A549 (cell line): ENCODE results near the gene NECTIN1. TPM values are rescaled to one million over a fixed set of nuclear protein-coding genes. Genes with fewer than 3 reads are reported as not detected.

Source experiments
- ATAC-seq, 2 experiments: fragments of 200-7000 bp in 1 of 2; fragments of >200 bp in 1 of 2; cut with Nextera tagmentation in 1 of 2; cut with Tn5 transposase in 1 of 2; 3 replicates each; pipeline versions ENCODE4 v1.8.0 to v1.9.1; 2018 to 2020; ENCODE audit warnings: mild to moderate bottlenecking in 1 of 2, moderate library complexity in 1 of 2
- CTCF ChIA-PET: fragments of 300-600 bp; sonication (Branson Sonifier 250); formaldehyde crosslinking; extraction: SDS; loops from one replicate; lab custom pipeline; 2021; ENCODE audit warnings: antibody characterized with exemption, inconsistent platforms; lab: Yijun Ruan, JAX
- POLR2A ChIA-PET: fragments of 350-600 bp; formaldehyde crosslinking; extraction: SDS; loops from one replicate; lab custom pipeline; 2021; ENCODE audit warnings: antibody characterized with exemption, inconsistent platforms; lab: Yijun Ruan, JAX
- DNase-seq, 2 experiments: peaks; one replicate each; pipeline versions ENCODE4 v3.0.0 to v3.0.0-alpha.2; 2011 to 2016; ENCODE audit warnings: low read depth in 1 of 2, low spot score in 1 of 2
- FAIRE-seq: peaks from 2 replicates; lab custom pipeline; 2011; peaks lifted over from hg19 to GRCh38; lab: Jason Lieb, UNC
- H3K27ac ChIP-seq, 2 experiments: fragments of >200 bp; sonication (Bioruptor Twin); formaldehyde crosslinking; 3 replicates each; pipeline ENCODE4 v1.5.1; 2016 to 2017
- H3K4me1 ChIP-seq: fragments of >200 bp; sonication (Bioruptor Twin); formaldehyde crosslinking; 3 replicates; pipeline ENCODE4 v1.6.1; 2016
- H3K4me2 ChIP-seq: fragments of >200 bp; sonication (Bioruptor Twin); formaldehyde crosslinking; 3 replicates; pipeline ENCODE4 v1.6.1; 2016
- H3K4me3 ChIP-seq: fragments of >200 bp; sonication (Bioruptor Twin); formaldehyde crosslinking; 3 replicates; pipeline ENCODE4 v1.5.1; 2016
- H3K9me3 ChIP-seq: fragments of >200 bp; sonication (Bioruptor Twin); formaldehyde crosslinking; 3 replicates; pipeline ENCODE4 v1.6.1; 2016
- ATOH8 ChIP-seq: fragments of 250-450 bp; sonication (Bioruptor Pico); IDR thresholded peaks from 2 replicates; pipeline ENCODE4 v1.5.0; 2020; ENCODE audit warnings: low read depth, mild to moderate bottlenecking, moderate library complexity
- BCL3 ChIP-seq: fragments of >200 bp; sonication (Bioruptor Twin); formaldehyde crosslinking; IDR thresholded peaks from 3 replicates; pipeline ENCODE4 v1.6.1; 2016
- CBX8 ChIP-seq: fragments of 200-600 bp; sonication (generic); IDR thresholded peaks from 2 replicates; pipeline ENCODE4 v1.6.1; 2016
- CHD4 ChIP-seq: fragments of 200-600 bp; sonication (generic); IDR thresholded peaks from 2 replicates; pipeline ENCODE4 v1.6.1; 2016; ENCODE audit warnings: antibody characterized with exemption, mild to moderate bottlenecking, borderline replicate concordance
- CTCF ChIP-seq: fragments of >200 bp; sonication (Bioruptor Twin); formaldehyde crosslinking; IDR thresholded peaks from 3 replicates; pipeline ENCODE4 v1.5.1; 2016
- EP300 ChIP-seq, 2 experiments: fragments of >200 bp; sonication (Bioruptor Twin); formaldehyde crosslinking; IDR thresholded peaks; 2 replicates in 1 of 2; 3 replicates in 1 of 2; pipeline ENCODE4 v1.6.1; 2016 to 2017
- FOSB ChIP-seq: fragments of 250-450 bp; sonication (Bioruptor Pico); IDR thresholded peaks from 2 replicates; pipeline ENCODE4 v1.5.0; 2020; ENCODE audit warnings: mild to moderate bottlenecking, moderate library complexity
- FOSL2 ChIP-seq, 2 experiments: fragments of 450-650 bp in 1 of 2; fragments of >200 bp in 1 of 2; sonication (Bioruptor Twin) in 1 of 2; formaldehyde crosslinking; IDR thresholded peaks; 2 replicates each; pipeline versions ENCODE4 v1.5.0 to v1.6.1; 2016 to 2020; ENCODE audit warnings: mild to moderate bottlenecking in 1 of 2, moderate library complexity in 1 of 2
- HES2 ChIP-seq: fragments of >200 bp; sonication (Bioruptor Twin); formaldehyde crosslinking; IDR thresholded peaks from 2 replicates; pipeline ENCODE4 v1.6.1; 2016
- HEYL ChIP-seq: fragments of 250-450 bp; sonication (Bioruptor Pico); IDR thresholded peaks from 2 replicates; pipeline ENCODE4 v1.8.0; 2021; ENCODE audit warnings: mild to moderate bottlenecking, moderate library complexity
- HMGXB4 ChIP-seq: fragments of 250-450 bp; sonication (Bioruptor Pico); IDR thresholded peaks from 2 replicates; pipeline ENCODE4 v1.5.0; 2021; ENCODE audit warnings: mild to moderate bottlenecking, moderate library complexity, borderline replicate concordance
- HOXA7 ChIP-seq: fragments of 250-450 bp; sonication (Bioruptor Pico); IDR thresholded peaks from 2 replicates; pipeline ENCODE4 v1.5.0; 2020; ENCODE audit warnings: mild to moderate bottlenecking, moderate library complexity
- HOXB5 ChIP-seq: fragments of 250-450 bp; sonication (Bioruptor Pico); IDR thresholded peaks from 2 replicates; pipeline ENCODE4 v1.5.0; 2020; ENCODE audit warnings: mild to moderate bottlenecking, moderate library complexity
- MAX ChIP-seq: IDR thresholded peaks from 2 replicates; pipeline ENCODE4 v1.6.1; 2012
- NFE2L2 ChIP-seq: fragments of 150-350 bp; conservative IDR thresholded peaks from 2 replicates; pipeline ENCODE4 v1.6.1; 2014; ENCODE audit warnings: low read length
- NPAS2 ChIP-seq: fragments of 250-450 bp; sonication (Bioruptor Pico); IDR thresholded peaks from 2 replicates; pipeline ENCODE4 v1.8.0; 2022; ENCODE audit warnings: mild to moderate bottlenecking, moderate library complexity, borderline replicate concordance
- PBX3 ChIP-seq: IDR thresholded peaks from 2 replicates; pipeline ENCODE4 v1.6.1; 2012
- POLR2A ChIP-seq: IDR thresholded peaks from 2 replicates; pipeline ENCODE4 v1.6.1; 2012; ENCODE audit warnings: mild to moderate bottlenecking, low read length
- SMC3 ChIP-seq: fragments of >200 bp; sonication (Bioruptor Twin); formaldehyde crosslinking; IDR thresholded peaks from 3 replicates; pipeline ENCODE4 v1.6.1; 2018; ENCODE audit warnings: inconsistent platforms
- TP53 ChIP-seq: fragments of 250-450 bp; sonication (Bioruptor Pico); IDR thresholded peaks from 2 replicates; pipeline ENCODE4 v1.5.0; 2021; ENCODE audit warnings: mild to moderate bottlenecking, moderate library complexity
- WGBS: methylation state at CpG from one replicate; pipeline ENCODE4 v1.1.6; 2017; ENCODE audit errors: missing lambda C conversion rate; 5-methylcytosine and 5-hydroxymethylcytosine counted together
- polyA plus RNA-seq, 4 experiments: library from polyadenylated mRNA; depleted of rRNA in 3 of 4; stranded (reverse); fragments of >200 nt; fragmentation: RNase III in 1 of 4; extraction: RNeasy Plus Mini Kit Qiagen cat#74134 plus additional on column Dnase treatment in 1 of 4; gene quantifications; 2 replicates in 3 of 4; 3 replicates in 1 of 4; pipeline ENCODE4 v1.2.3, GENCODE V29; 2011 to 2017

NECTIN1 gene
- polyA plus RNA-seq, 2 of the 4 experiments (the other 2 are of a cell fraction) = 2.2 to 5.5 TPM

- no peak for TF ChIP-seq HES2
- TF ChIP-seq NPAS2 (CRISPR knock-in tag) = no peak
- TF ChIP-seq, all 56 proteins: peak for 0
These were observed 111.7 kb downstream of the NECTIN1 start (continued) for GRCh38 chr11:119617340-119617713.

- FAIRE-seq (no peak), DNase-seq (no peak), ATAC-seq (no peak)
- no peak overlapping the region for H3K4me2 ChIP-seq
- no peaks in the 10 kb centered on the region for H3K9me3 ChIP-seq
- peaks cover 12% of the 10 kb centered on the region for H3K4me1 ChIP-seq
- ChIA-PET POLR2A (no interaction called here), CTCF (interaction anchor here (1.4 to 1.5 kb wide), 2 partner anchors 9 to 112 kb away, joined by 3 to 4 read pairs; partner anchors contain the start of gene NECTIN1)
- WGBS = 92% methylated on average over 8 of the region's 9 CpGs
- H3K27ac ChIP-seq = peak overlapping the region in 1 of 2 experiments; percentile 74; a peak in 2 of 6 replicates
- no peak overlapping the region for H3K4me3 ChIP-seq
- TF ChIP-seq NFE2L2 (no peak), BCL3 (no peak), POLR2A (no peak)
These were observed 112.2 kb downstream of the NECTIN1 start for GRCh38 chr11:119616586-119617339.

- CTCF ChIA-PET = interaction anchor here (1.4 to 1.6 kb wide), 3 partner anchors 10 to 113 kb away, joined by 3 to 4 read pairs (median 3); partner anchors contain the start of gene NECTIN1
These were observed 113.2 kb downstream of the NECTIN1 start for GRCh38 chr11:119615882-119616196.

More at GRCh38 chr11:119615882-119616196, 113.2 kb downstream of the NECTIN1 start:
- DNase-seq (no peak), FAIRE-seq (no peak), ATAC-seq (peak; percentile 30 to 36; a peak in 2 of 6 replicates)
- Histone ChIP-seq H3K4me2 (peak overlapping the region; percentile 25; the same call in 2 of the 3 replicates), H3K9me3 (no peaks in the 10 kb centered on the region; the same call in 2 of the 3 replicates), H3K27ac (peak overlapping the region; percentile 8 to 74; a peak in 4 of 6 replicates), H3K4me3 (no peak overlapping the region), H3K4me1 (peaks cover 12% of the 10 kb centered on the region)
- TF ChIP-seq SMC3 (no peak), TP53 (CRISPR knock-in tag) (no peak), FOSB (CRISPR knock-in tag) (no peak), CTCF (no peak), ATOH8 (no peak), HOXA7 (CRISPR knock-in tag) (no peak), MAX (no peak), PBX3 (no peak), CHD4 (no peak), HEYL (CRISPR knock-in tag) (no peak), HMGXB4 (no peak), CBX8 (no peak), HOXB5 (CRISPR knock-in tag) (no peak), EP300 (IDR thresholded peaks at IDR 0.05) (no peak), FOSL2 (IDR thresholded peaks at IDR 0.05) (no peak), FOSL2 (CRISPR knock-in tag; IDR thresholded peaks at IDR 0.05) (no peak)
- POLR2A ChIA-PET = no interaction called here
